MM.1S (cell line): ENCODE data around the gene SNX21.
A peak's percentile ranks its signal among the peaks of the same experiment; 100 is the strongest.

Experiments
- DNase-seq: peaks from one replicate; pipeline ENCODE4 v3.0.0-alpha.2; 2015
- H2AFZ ChIP-seq: fragments of 300-600 bp; sonication (generic); 2 replicates; pipeline ENCODE4 v1.6.0; 2016; ENCODE audit warnings: antibody characterized with exemption, low read length
- H3F3A ChIP-seq: fragments of 300-600 bp; sonication (generic); 2 replicates; pipeline ENCODE4 v1.6.1; 2016; ENCODE audit warnings: mild to moderate bottlenecking, antibody characterized with exemption, low read length, moderate library complexity, mixed read lengths; ENCODE audit not compliant: insufficient read depth
- H3K27ac ChIP-seq: fragments of 300-600 bp; sonication (generic); 2 replicates; pipeline ENCODE4 v1.5.1; 2016; ENCODE audit warnings: mild to moderate bottlenecking, low read length
- H3K27me3 ChIP-seq: fragments of 300-600 bp; sonication (generic); replicated peaks from 2 replicates; pipeline ENCODE4 v1.6.0; 2016; ENCODE audit warnings: low read length; ENCODE audit not compliant: insufficient read depth
- H3K36me3 ChIP-seq: fragments of 300-600 bp; sonication (generic); replicated peaks from 2 replicates; pipeline ENCODE4 v1.6.1; 2016; ENCODE audit warnings: mild to moderate bottlenecking, low read length, mixed read lengths; ENCODE audit not compliant: insufficient read depth
- H3K4me1 ChIP-seq: fragments of 300-600 bp; sonication (generic); 2 replicates; pipeline ENCODE4 v1.6.1; 2016; ENCODE audit warnings: low read length, mixed read lengths
- H3K4me2 ChIP-seq: fragments of 300-600 bp; sonication (generic); 2 replicates; pipeline ENCODE4 v1.6.0; 2016; ENCODE audit warnings: low read depth, low read length
- H3K4me3 ChIP-seq: fragments of 300-600 bp; sonication (generic); 2 replicates; pipeline ENCODE4 v1.5.1; 2016; ENCODE audit warnings: low read length, mixed read lengths
- H3K79me2 ChIP-seq: fragments of 300-600 bp; sonication (generic); 2 replicates; pipeline ENCODE4 v1.6.1; 2016; ENCODE audit warnings: mixed run types, low read length, mixed read lengths
- H3K9ac ChIP-seq: fragments of 300-600 bp; sonication (generic); 2 replicates; pipeline ENCODE4 v1.6.1; 2016; ENCODE audit warnings: low read length, mixed read lengths
- H3K9me2 ChIP-seq: fragments of 300-600 bp; sonication (generic); replicated peaks from 2 replicates; pipeline ENCODE4 v1.6.1; 2016; ENCODE audit warnings: mild to moderate bottlenecking, low read length, mixed read lengths; ENCODE audit not compliant: insufficient read depth
- H3K9me3 ChIP-seq: fragments of 300-600 bp; sonication (generic); replicated peaks from 2 replicates; pipeline ENCODE4 v1.6.1; 2016; ENCODE audit warnings: mild to moderate bottlenecking, low read length, mixed read lengths; ENCODE audit not compliant: insufficient read depth
- H4K20me1 ChIP-seq: fragments of 300-600 bp; sonication (generic); 2 replicates; pipeline ENCODE4 v1.6.1; 2016; ENCODE audit warnings: mild to moderate bottlenecking, low read length, moderate library complexity, mixed read lengths; ENCODE audit not compliant: insufficient read depth
- EZH2 ChIP-seq: fragments of 300-600 bp; sonication (generic); optimal IDR thresholded peaks from 2 replicates; pipeline ENCODE3; 2017; ENCODE audit warnings: low read depth, mild to moderate bottlenecking, antibody characterized with exemption, low read length, mixed read lengths
- EZH2phosphoT487 ChIP-seq: fragments of 300-600 bp; sonication (generic); IDR thresholded peaks from 2 replicates; pipeline ENCODE4 v1.6.1; 2018; ENCODE audit warnings: antibody characterized with exemption, low read length
- TF ChIP-seq, protein P1 (sequence below): fragments of 300-600 bp; sonication (generic); IDR thresholded peaks from 2 replicates; pipeline ENCODE4 v1.5.1; 2016; ENCODE audit warnings: antibody characterized with exemption, low read length, mixed read lengths

Gene SNX21

GRCh38 chr20:45801851-45802250 lies 31.7 kb upstream of the SNX21 start:
- no peaks in the 10 kb centered on the region for H3K9me3 ChIP-seq
- H3K4me2 ChIP-seq = no peak overlapping the region
- no peaks in the 10 kb centered on the region for H3K79me2 ChIP-seq
- no peak overlapping the region for H3K9ac ChIP-seq
- no peak for DNase-seq
- no peaks in the 10 kb centered on the region for H3K9me2 ChIP-seq
- no peaks in the 10 kb centered on the region for H3K27me3 ChIP-seq
- TF ChIP-seq, protein P1, sequence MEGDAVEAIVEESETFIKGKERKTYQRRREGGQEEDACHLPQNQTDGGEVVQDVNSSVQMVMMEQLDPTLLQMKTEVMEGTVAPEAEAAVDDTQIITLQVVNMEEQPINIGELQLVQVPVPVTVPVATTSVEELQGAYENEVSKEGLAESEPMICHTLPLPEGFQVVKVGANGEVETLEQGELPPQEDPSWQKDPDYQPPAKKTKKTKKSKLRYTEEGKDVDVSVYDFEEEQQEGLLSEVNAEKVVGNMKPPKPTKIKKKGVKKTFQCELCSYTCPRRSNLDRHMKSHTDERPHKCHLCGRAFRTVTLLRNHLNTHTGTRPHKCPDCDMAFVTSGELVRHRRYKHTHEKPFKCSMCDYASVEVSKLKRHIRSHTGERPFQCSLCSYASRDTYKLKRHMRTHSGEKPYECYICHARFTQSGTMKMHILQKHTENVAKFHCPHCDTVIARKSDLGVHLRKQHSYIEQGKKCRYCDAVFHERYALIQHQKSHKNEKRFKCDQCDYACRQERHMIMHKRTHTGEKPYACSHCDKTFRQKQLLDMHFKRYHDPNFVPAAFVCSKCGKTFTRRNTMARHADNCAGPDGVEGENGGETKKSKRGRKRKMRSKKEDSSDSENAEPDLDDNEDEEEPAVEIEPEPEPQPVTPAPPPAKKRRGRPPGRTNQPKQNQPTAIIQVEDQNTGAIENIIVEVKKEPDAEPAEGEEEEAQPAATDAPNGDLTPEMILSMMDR = no peak
- TF ChIP-seq EZH2 (no peak), EZH2phosphoT487 (no peak)
- no peaks in the 10 kb centered on the region; the same call in 1 of the 2 replicates for H3K36me3 ChIP-seq
- no peak overlapping the region for H3K4me3 ChIP-seq
- no peaks in the 10 kb centered on the region for H3K4me1 ChIP-seq
- H3K27ac ChIP-seq = no peak overlapping the region
- peaks cover 6% of the 10 kb centered on the region for H3F3A ChIP-seq
- H2AFZ ChIP-seq = no peak overlapping the region
- H4K20me1 ChIP-seq = 0 out of 2 replicates have a peak, but pooled peaks cover 4% of the 10 kb centered on the region

DNA sequence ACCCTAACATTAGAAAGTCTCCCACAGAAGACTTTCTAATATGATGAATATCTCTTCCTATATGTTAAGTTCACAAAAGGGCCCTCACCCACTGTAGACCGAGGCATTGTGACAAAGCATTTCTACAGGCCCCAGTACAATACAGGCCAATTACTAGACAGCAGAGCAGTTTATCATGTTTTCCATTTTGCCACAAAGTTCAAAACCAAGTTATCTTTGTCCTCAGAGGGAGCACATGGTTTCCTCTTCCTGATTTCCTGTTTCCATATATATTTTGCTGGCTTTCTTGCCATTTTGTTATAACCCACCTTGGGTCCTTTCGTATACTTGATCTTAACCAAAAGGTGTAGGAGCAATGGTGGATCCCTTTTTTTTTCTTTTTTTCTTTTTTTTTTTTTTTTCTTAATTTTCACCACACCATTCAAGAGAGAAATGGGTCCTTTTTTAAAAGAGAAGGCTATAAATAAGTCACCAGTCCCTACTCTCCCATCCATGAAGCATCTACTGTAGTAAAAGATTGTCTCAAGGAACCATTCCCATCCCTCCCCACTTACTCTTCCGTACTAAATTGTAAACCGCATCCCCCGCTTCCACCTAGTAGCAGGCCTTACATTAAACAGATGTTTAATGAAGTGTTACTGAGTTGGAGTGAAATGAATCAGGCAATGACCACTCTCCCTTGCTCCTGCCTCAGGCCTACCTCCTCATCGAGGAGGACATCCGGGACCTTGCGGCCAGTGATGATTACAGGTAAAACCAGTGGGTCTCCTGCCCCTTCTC lies 23.2 kb upstream of the SNX21 start:
- Histone ChIP-seq H3K4me1 (no peaks in the 10 kb centered on the region), H3K4me2 (no peak overlapping the region), H4K20me1 (no peaks in the 10 kb centered on the region), H3F3A (no peaks in the 10 kb centered on the region), H3K27me3 (no peaks in the 10 kb centered on the region), H3K9ac (no peak overlapping the region), H3K9me2 (no peaks in the 10 kb centered on the region), H3K79me2 (peaks cover 19% of the 10 kb centered on the region), H2AFZ (no peak overlapping the region), H3K36me3 (no peaks in the 10 kb centered on the region), H3K4me3 (no peak overlapping the region), H3K9me3 (no peaks in the 10 kb centered on the region), H3K27ac (no peak overlapping the region)
- TF ChIP-seq EZH2 (no peak), EZH2phosphoT487 (no peak)
- TF ChIP-seq, protein P1 = no peak
- DNase-seq = no peak

DNA sequence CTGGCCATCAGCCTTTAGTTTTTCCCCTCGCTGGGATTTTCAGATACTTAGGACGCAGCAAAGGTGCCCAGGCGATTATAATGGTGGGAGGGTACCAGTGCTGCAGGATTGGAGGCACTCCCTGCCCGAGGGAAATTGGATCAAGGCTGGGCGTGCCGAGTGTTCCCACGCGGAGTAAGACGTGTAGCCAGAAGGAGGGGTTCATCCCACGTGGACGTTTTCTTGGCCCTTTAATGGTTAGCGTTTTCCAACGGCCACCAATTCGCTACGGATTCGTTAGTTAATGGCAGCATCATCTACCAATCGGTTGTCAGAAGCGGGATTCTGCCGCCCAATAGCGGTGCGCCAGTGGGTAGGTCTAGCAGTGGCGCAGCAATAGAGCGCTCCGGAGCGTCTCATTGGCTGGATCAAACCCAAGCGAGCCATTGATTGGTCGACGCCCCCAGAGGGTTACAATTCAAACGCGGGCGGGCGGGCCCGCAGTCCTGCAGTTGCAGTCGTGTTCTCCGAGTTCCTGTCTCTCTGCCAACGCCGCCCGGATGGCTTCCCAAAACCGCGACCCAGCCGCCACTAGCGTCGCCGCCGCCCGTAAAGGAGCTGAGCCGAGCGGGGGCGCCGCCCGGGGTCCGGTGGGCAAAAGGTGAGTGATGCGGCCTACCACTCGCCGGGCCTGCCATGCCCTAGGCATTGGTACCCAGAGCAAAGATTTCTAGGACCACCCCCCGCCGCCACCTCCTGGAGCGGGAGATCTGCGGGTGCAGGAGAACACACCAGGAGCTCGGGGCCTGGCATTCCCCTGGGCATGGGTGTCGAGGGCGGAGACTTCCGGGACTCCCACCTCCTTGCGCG lies 21.2 kb upstream of the SNX21 start, which contains the start of gene UBE2C:
UBE2C (plus strand) TSS at position 488 of the 849 bp plus-strand sequence; CDS start at position 540, 52 bp downstream.
- Histone ChIP-seq H2AFZ (peak within 1 kb of the TSS; percentile 76), H4K20me1 (no peaks in the 10 kb centered on the region), H3F3A (peaks cover 9% of the 10 kb centered on the region), H3K4me3 (peak within 1 kb of the TSS; percentile 83), H3K27ac (peak within 1 kb of the TSS; percentile 13; the same call in 1 of the 2 replicates), H3K9me2 (no peaks in the 10 kb centered on the region), H3K9me3 (no peaks in the 10 kb centered on the region), H3K79me2 (peaks cover 19% of the 10 kb centered on the region), H3K9ac (peak within 1 kb of the TSS; percentile 80), H3K4me1 (no peaks in the 10 kb centered on the region), H3K4me2 (peak within 1 kb of the TSS; percentile 70), H3K27me3 (no peaks in the 10 kb centered on the region), H3K36me3 (0 out of 2 replicates have a peak, but pooled peaks cover 3% of the 10 kb centered on the region)
- TF ChIP-seq, protein P1 = no peak
- TF ChIP-seq EZH2 (no peak), EZH2phosphoT487 (no peak)
- peak; percentile 99 for DNase-seq
